Gastrocnemius medialis (tissue), 4 donors: ENCODE data around the gene CHN2.

ENCODE experiments used
- CTCF ChIP-seq, 5 experiments: fragments of 450-650 bp in 3 of 5; fragments of 200-600 bp in 2 of 5; sonication (generic) in 2 of 5; IDR thresholded peaks in 4 of 5; conservative IDR thresholded peaks in 1 of 5; 1 replicate in 4 of 5; 2 replicates in 1 of 5; pipeline ENCODE4 v1.5.1; 2016 to 2019; ENCODE audit warnings: antibody characterized with exemption in 5 of 5, mild to moderate bottlenecking in 3 of 5, moderate library complexity in 3 of 5
- POLR2A ChIP-seq, 2 donors: fragments of 450-650 bp; IDR thresholded peaks; one replicate each; pipeline ENCODE4 v1.6.1; 2017; ENCODE audit warnings: antibody characterized with exemption in 2 of 2, mild to moderate bottlenecking in 2 of 2, moderate library complexity in 2 of 2

GRCh38 chr7:29405891-29406290 lies 211.3 kb downstream of the CHN2 start:
- TF ChIP-seq POLR2A (IDR thresholded peaks at IDR 0.05) (no peak), CTCF (IDR thresholded peaks at IDR 0.05 in 4 of 5, conservative IDR thresholded peaks at IDR 0.05 in 1 of 5) (no peak)
